ENCODE results near the gene PALLD.

DNA sequence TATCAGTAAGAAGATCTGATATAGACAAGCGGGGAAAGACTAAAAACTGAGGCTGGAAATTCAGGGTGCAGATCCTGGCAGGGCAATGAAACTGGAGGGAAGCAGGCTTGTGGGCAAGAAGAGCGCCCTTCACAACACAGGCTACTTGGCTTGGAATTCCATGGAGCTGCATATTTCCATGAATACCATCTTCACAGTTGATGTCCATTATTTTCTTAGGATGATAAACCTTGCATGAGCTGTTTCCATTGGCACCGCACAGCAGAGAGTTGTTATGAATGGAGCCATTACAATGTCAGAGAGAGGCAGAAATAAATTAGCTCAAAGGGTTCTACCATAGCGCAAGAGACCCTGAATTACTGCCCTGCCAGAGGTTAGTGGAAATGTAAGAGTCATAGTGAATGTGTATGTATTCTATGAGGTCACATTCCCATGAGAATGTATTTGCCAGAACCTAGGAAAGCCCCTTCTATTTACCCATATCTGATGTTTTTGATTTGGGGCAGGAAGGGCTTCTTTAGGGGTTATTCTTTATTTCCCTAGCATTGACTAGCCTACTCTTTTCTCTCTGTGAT, 215.6 kb downstream of the PALLD start:
- TF ChIP-seq EZH2 (IDR thresholded peaks at IDR 0.05; ENCODE audit: insufficient read depth, poor library complexity, severe bottlenecking) (no peak), EZH2phosphoT487 (IDR thresholded peaks at IDR 0.05; ENCODE audit: insufficient read depth, low read depth) (no peak)

Data from GM23248 (cell line).